HG03097 (cell line): ENCODE measurements around the gene KRTAP4-1.
"Not testable (repeated sequence)": the region's sequence is repeated elsewhere in the genome, so short reads cannot be mapped to it uniquely, and the experiment has no call there.

Source experiments
- ATAC-seq: cut with Tn5 transposase; IDR thresholded peaks from one replicate; pipeline ENCODE4 v1.9.1; 2021; ENCODE audit not compliant: unreplicated experiment, low FRiP score

Gene KRTAP4-1

GRCh38 chr17:41184480-41184961, at the start of gene KRTAP4-1:
TSS of gene KRTAP4-1 (minus strand) at chr17:41184911. CDS start at chr17:41184854, 57 bp downstream.
- no peak for ATAC-seq

- not testable (repeated sequence) for ATAC-seq
Measured at GRCh38 chr17:41232399-41233105, 47.8 kb upstream of the KRTAP4-1 start, which contains the start of gene KRTAP9-3. TSS of gene KRTAP9-3 (plus strand) at chr17:41232449. CDS start at chr17:41232502, 53 bp downstream.

GRCh38 chr17:41231731-41232130, 47.0 kb upstream of the KRTAP4-1 start:
- ATAC-seq, result no peak

- no peak for ATAC-seq
Measured at GRCh38 chr17:41230094-41230493, 45.4 kb upstream of the KRTAP4-1 start.

- ATAC-seq, result not testable (repeated sequence)
Measured at GRCh38 chr17:41226598-41227095, 41.9 kb upstream of the KRTAP4-1 start, which contains the start of gene KRTAP9-2. TSS of gene KRTAP9-2 (plus strand) at chr17:41226648. CDS start at chr17:41226655, 7 bp downstream.

GRCh38 chr17:41226051-41226450, 41.3 kb upstream of the KRTAP4-1 start:
- no peak for ATAC-seq

GRCh38 chr17:41223821-41224220, 39.1 kb upstream of the KRTAP4-1 start:
- ATAC-seq, result no peak

- no peak for ATAC-seq
Measured at GRCh38 chr17:41215681-41216080, 31.0 kb upstream of the KRTAP4-1 start.

GRCh38 chr17:41212524-41213169, 27.9 kb upstream of the KRTAP4-1 start:
- ATAC-seq, result no peak

- no peak for ATAC-seq
Measured at GRCh38 chr17:41211845-41212466, 27.2 kb upstream of the KRTAP4-1 start.

- ATAC-seq, result no peak
Measured at GRCh38 chr17:41199421-41200078, 14.8 kb upstream of the KRTAP4-1 start.

- no peak for ATAC-seq
Measured at GRCh38 chr17:41196068-41196467, 11.4 kb upstream of the KRTAP4-1 start.

- ATAC-seq, result no peak
Measured at GRCh38 chr17:41190328-41190727, 5.6 kb upstream of the KRTAP4-1 start.

- ATAC-seq, result not testable (repeated sequence)
Measured at GRCh38 chr17:41189837-41190318, 5.2 kb upstream of the KRTAP4-1 start, which contains the start of gene KRTAP9-1. TSS of gene KRTAP9-1 (plus strand) at chr17:41189887. CDS start at chr17:41189887, 0 bp downstream.

- ATAC-seq, result no peak
Measured at GRCh38 chr17:41186872-41187271, 2.2 kb upstream of the KRTAP4-1 start.

- ATAC-seq, result no peak
Measured at GRCh38 chr17:41185001-41185400, 290 bp upstream of the KRTAP4-1 start.

GRCh38 chr17:41178843-41179616, 5.7 kb downstream of the KRTAP4-1 start:
- no peak for ATAC-seq

GRCh38 chr17:41178341-41178740, 6.4 kb downstream of the KRTAP4-1 start:
- ATAC-seq, result no peak

- no peak for ATAC-seq
Measured at GRCh38 chr17:41177727-41178271, 6.9 kb downstream of the KRTAP4-1 start, which contains the start of gene KRTAP4-2. TSS of gene KRTAP4-2 (minus strand) at chr17:41178221. CDS start at chr17:41178164, 57 bp downstream.
